GM18519 (cell line): ENCODE results near the gene PREX1.
A peak's percentile ranks its signal among the peaks of the same experiment; 100 is the strongest.
"Not testable (repeated sequence)": the region's sequence is repeated elsewhere in the genome, so short reads cannot be mapped to it uniquely, and the experiment has no call there.

Experiments used
- ATAC-seq: cut with Tn5 transposase; IDR thresholded peaks from one replicate; pipeline ENCODE4 v1.9.1; 2021; ENCODE audit warnings: mild to moderate bottlenecking, moderate library complexity; ENCODE audit not compliant: unreplicated experiment, low FRiP score

Gene PREX1

DNA sequence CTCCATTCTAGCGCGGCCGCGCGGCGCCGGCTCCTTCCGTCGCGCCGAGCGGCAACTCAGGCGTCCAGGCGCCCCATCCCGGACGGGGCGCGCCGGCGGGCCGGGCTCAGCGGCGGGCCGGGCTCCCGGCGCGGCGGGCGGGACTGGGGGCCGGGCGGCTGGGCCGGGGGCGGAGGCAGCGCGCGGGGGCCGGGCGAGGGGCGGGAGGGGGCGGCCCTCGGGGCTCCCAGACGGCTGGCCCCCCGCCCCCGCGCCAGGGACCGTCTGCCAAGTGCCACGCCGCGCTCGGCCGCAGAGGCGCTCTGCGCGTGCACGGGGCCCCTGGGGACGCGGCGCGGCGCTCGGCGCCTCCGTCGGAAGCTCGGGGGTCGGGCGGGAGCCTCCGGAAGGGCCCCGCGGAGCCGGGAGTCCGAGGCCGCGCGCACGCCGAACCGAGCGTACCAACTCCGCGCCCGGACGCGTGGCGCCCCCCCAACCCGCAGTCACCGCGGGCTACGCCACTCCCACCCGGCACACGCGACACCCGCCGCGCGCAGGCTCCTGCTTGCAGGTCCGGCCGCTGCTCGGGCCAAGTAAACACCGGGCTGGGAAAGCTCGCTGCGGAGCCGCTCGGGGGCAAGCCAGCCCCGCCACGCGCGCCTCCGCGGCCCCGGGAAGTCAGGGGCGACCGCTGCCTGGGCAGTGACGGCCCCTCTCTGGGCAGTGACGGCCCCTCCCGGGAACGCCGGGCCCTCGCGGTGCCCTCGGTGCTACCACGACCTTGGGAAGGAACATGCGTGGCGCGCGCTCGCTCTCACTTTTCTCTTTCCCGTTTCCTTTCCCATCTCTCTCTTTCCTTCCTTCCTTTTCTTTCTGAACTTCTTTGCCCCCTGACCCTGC lies at the start of gene PREX1:
Gene PREX1 (minus strand): TSS at position 145 of the 879 bp plus-strand sequence. CDS start 139 bp downstream, at position 6.
- peak; percentile 38 for ATAC-seq

DNA sequence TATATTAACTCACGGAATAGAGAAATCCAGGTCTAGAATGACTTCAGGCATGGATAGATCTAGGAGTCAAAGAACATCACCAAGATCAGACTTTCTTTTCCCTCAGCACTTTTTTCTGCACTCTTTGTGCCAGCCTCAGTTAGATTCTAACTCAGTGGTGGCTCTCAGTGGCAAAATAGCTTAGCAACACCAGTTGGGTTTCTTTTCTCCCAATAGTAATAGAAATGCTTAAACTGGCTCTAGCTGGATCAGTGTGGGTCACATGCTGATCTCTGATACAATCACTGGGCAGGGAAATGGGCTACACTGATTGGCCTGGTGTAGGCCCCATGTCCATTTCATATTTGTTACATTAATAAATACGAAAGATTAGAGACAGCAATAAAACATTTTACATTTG lies 49.5 kb upstream of the PREX1 start:
- no peak for ATAC-seq

- ATAC-seq, result no peak
Measured at GRCh38 chr20:48875914-48876240, 48.1 kb upstream of the PREX1 start.

- no peak for ATAC-seq
Measured at GRCh38 chr20:48875233-48875913, 47.6 kb upstream of the PREX1 start.

DNA sequence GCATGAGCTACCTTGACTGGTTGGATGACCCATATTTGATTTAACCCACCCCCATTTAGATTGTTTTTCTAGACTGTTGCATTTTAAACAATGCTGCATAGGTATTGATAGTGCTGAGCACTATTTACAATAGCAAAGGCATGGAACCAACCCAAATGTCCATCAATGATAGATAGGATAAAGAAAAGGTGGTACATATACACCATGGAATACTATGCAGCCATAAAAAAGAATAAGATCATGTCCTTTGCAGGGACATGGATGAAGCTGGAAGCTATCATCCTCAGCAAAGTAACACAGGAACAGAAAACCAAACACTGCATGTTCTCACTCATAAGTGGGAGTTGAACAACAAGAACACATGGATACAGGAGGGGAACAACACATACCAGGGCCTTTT lies 41.6 kb upstream of the PREX1 start:
- not testable (repeated sequence) for ATAC-seq

- ATAC-seq, result no peak
Measured at GRCh38 chr20:48866936-48867335, 39.1 kb upstream of the PREX1 start.

DNA sequence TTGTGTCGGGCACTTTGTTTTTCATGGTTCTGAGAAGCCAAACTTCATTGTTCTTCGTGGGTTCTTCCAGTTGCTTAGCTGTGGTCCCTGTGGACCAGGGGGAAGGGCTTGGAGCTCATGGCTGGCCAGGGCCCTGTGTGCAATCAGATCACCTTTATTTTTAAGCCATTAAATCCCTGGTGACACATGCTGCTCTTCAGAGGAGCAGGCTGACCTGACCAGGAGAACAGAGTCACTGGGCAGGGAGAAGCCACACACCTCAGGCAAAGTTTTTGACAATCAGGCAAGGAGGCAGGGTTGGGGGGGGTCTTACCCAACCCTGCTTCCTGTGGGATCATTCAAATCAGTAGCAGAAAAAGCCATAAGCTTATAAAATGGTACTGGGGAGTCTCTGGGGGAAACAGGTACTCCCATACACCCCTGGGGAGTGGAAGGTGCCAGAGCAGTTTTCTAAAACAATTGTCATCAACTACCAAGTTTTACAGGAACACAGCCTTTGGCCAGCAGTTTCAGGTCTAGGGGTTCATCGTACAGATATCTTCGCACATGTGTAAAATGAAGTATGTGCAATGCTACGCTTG lies 37.0 kb upstream of the PREX1 start:
- ATAC-seq, result no peak

- ATAC-seq, result no peak
Measured at GRCh38 chr20:48864254-48864653, 36.5 kb upstream of the PREX1 start.

DNA sequence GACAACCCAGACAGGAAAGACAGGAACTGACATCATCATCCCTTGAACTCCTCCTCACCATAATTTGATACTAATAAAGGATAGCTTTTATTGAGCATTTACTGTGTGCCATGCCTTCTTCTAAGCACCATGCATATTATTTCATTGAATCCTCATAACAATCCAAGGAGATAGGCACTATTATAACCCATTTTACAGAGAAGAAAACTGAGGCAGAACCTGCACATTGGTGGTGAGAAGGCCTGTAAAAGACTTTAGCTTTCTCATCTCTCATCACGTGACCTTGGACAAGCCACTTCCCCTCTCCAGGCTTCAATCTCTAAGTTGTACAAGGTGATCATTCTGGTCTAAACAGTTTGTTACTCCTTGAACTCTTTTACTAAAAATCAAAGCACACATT lies 34.5 kb upstream of the PREX1 start:
- ATAC-seq, result no peak

DNA sequence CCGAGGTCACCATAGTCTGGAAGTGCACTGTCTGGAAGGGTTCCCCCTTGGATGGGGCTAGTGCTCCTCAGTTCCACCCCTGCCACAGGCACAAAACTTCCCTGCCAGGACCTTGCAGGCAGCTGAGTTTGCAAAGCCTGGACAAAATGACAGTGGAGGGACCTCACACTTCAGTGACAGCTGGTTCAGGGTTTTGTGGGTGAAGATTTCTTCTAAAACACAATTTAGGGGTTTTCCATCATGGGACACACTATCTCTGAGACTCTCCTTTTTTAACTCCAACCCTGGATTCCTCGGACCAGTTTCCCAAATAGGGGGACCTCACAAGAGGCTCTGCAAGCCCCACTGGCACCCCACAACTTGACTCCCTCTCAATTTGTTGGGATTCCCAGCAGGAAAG lies 33.6 kb upstream of the PREX1 start:
- ATAC-seq, result no peak

GRCh38 chr20:48858075-48858790 lies 30.4 kb upstream of the PREX1 start:
- no peak for ATAC-seq

DNA sequence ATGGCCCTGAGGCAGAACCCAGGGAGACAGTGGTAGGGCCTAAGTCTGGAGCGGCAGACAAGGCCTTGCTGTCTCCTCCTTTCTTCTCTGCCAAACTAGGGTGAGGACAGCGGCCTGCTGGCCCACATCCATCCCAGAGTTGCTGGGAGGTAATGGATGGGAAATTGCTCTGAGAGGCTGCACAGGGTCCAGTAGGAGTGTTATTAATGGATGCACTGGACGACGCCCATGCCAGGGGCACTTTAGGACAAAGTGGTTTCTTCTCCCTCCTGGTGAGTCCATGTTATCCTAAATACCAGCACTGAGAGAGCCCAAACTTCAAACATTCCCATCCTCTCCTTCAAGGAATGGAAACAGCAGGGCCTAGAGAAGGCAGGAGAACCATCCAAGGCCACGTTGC lies 28.3 kb upstream of the PREX1 start:
- no peak for ATAC-seq

GRCh38 chr20:48855046-48855445 lies 27.2 kb upstream of the PREX1 start:
- no peak for ATAC-seq

DNA sequence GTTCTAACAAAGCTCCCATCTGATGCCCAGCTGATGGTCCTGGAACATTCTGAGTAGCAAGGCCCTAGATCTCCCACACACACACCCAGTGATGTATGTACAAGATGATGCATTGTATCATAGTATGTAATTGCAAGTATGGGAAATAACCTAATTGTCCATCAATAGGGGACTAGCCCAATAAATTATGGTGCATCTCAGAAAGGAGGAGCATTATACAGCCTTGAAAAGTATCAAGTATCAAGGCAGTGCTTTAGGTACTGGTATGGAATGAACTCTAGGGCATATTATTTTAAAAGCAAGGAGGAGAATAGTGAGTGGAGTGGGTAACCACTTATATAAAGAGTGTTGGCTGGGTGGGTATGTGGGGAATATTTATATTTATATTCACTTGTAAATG lies 24.8 kb upstream of the PREX1 start:
- no peak for ATAC-seq

DNA sequence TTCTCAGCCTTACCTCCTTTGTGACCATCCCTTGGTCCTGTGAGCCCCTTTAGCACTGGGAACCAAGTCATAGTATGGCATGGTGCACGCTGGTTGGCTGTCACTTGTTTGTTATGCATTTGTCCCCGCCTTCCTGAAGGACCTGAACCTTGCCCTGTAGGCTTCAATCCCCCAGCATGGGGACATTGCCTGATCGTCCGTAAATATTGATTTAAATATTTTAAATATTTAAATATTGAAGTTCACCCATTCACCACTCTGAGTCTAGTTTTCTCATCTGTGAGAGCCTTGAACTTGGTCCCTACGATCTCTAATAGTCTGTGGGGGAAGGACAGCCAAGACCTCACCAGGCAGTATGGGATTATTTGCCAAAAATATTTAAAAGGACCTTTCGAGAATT lies 23.8 kb upstream of the PREX1 start:
- ATAC-seq, result no peak

DNA sequence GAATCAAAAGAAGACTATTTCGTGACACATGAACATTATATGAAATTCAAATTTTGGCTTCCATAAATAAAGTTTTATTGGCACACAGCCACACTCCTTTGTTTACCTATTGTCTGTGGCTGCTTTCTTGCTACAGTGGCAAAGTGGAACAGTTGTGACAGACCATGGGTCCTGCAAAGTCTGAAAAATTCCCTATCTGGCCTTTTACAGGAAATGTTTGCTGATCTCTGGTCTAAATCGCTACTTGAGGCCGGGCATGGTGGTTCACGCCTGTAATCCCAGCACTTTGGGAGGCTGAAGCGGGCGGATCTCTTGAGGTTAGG lies 23.1 kb upstream of the PREX1 start:
- no peak for ATAC-seq

DNA sequence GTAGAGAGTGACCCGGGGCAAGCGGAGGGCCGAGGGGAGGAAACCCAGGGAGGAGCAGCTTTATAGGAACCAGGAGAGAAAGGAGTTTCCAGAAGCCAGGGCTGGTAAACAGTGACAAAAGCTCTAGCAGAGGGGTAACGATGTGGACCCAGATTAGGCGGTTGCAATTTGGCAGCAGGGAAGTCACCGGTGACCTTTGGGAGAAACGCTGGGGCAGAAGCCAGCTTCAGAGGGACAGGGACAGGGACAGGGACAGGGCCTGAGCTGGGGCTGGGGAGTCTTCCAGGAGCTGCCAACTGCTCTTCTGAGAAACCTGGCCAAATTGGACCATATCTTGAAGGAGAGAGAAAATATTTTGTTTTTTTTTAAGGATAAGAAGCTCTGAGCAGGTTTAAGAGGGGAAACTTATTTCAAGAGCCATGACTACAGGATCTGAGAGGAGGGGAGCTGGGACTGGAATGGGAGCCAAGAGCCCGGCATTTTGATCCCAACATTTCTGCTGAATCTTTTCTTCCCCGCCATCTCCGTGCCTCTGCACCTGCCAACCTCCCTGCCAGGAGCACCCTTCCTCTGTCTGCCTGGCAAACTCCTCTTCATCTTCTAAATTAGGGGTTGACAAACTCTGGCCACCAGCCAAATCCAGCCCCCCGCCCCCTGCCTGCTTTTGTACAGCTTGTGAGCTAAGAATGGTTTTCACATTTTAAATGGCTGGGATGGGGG lies 22.6 kb upstream of the PREX1 start:
- ATAC-seq, result no peak

DNA sequence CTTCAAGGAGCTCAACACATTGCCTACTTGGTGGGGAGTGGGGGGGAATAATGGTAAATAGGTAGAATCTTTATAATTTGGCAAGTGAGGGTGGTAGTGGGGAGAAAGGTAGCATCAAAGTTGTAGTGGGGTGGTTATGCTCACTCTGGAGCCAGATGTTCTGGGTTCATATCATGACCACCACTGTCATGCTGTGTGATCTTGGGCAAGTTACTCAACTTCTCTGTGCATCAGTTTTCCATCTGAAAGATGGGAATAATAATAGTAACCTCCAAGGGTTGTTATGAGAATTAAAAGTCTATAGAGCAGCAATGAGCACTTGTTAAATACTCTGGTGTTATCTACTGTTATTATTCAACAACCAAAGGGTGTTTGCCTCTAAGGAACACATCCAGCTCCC lies 22.0 kb upstream of the PREX1 start:
- no peak for ATAC-seq

DNA sequence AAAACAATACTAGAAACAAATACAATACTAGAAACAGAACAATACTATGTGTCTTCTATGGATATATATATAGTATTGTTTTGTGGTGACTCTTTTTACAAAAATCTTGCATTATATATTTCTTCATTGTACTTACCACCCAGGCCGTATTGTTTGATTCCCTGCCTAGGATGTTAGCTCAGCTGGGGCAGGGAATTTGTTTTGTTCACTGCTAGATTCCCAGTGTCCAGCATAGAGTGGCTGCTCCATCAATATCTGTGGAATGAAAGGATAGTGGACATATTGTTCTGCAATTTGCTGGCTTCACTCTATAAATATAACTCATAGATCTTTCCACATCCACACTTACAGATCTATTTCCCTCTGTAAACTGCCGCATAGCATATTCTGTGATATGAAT lies 21.5 kb upstream of the PREX1 start:
- ATAC-seq, result no peak

DNA sequence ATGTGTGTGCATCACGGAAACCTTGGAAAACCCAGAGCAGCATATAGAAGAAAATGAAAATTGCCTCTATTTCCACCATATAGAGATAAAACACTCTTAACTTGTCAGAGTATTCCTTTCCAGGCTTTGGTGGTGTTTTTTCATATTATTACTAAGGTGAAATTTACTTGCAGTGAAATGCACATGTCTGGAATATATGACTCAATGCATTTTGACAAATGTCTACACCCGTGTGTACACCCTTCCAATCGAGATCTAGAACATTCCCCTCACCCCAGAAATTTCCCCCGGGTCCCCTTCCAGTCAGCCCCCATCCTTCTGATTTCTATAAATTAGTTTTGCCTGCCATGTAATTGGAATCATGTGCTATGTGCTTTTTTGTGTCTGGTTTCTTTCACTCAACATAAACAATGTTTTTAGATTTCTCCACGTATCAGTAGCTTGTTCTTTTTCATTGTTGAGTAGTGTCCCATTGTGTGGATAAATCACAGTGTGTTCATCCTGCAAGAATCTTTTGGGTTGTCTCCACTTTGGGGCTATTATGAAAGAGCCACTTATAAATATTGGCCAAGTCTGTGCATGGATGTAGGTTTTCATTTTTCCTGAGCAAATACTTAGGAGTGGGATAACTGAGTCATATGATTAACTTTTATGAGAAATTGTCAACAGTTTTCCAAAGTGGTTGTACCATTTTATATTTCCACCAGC lies 19.9 kb upstream of the PREX1 start:
- no peak for ATAC-seq
